Neuron (in vitro differentiated cells): ENCODE results near the gene ANKRD44.
"Not testable (repeated sequence)": the region's sequence is repeated elsewhere in the genome, so short reads cannot be mapped to it uniquely, and the experiment has no call there.

Experiments
- H2AFZ ChIP-seq: one replicate; pipeline ENCODE4 v1.6.1; 2013; ENCODE audit warnings: low read depth, mild to moderate bottlenecking, inconsistent platforms, low read length, moderate library complexity
- H3K27me3 ChIP-seq: one replicate; pipeline ENCODE4 v1.6.1; 2013; ENCODE audit warnings: low read length; ENCODE audit not compliant: insufficient read depth
- H3K36me3 ChIP-seq: one replicate; pipeline ENCODE4 v1.6.1; 2013; ENCODE audit warnings: low read length; ENCODE audit not compliant: insufficient read depth
- H3K4me1 ChIP-seq: one replicate; pipeline ENCODE4 v1.6.1; 2013; ENCODE audit warnings: low read length; ENCODE audit not compliant: insufficient read depth
- H3K4me3 ChIP-seq: 2 replicates; pipeline ENCODE4 v1.5.1; 2013; ENCODE audit warnings: mild to moderate bottlenecking, low read length, moderate library complexity
- H3K9me3 ChIP-seq: one replicate; pipeline ENCODE4 v1.6.1; 2013; ENCODE audit warnings: low read length

The ANKRD44 gene

DNA sequence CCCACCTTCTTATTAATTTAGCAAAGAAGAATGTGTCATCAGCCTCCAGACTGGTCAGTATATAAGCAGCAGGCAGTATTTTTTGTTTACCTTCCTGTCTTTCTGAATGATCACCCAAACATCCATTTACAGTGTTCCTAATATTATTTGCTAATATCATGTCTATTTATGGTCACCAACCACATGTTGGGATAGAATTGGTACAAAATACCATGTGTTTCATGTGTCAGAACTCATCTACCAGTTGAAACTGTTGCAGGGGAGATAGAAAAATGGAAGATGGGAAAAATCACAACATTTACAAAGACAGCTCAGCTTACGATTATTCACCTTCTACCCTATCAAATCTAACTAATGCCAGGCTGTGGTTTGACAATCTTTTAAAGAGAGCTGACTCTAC, 66.2 kb downstream of the ANKRD44 start:
- no peaks in the 10 kb centered on the region for H3K36me3 ChIP-seq

DNA sequence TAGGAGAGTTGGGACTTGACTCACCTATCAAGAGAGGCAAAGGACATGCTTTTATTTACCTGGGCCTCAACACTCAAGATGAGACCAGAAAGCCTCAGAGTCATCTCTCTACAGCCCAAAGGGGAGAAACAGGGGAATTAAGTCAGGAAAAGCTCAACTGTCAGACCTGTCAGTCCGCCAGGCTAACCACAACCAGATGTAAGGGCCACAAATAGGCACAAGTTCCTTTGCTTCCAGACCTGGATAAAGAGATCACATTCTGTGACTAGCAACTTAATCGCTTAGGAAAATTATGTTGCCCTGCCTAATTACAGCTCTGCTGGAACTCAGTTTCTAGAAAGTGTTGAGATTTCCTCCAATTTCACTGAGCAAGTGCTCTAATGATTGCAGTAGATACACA, 67.9 kb downstream of the ANKRD44 start:
- Histone ChIP-seq H2AFZ (no peak overlapping the region), H3K27me3 (no peaks in the 10 kb centered on the region), H3K9me3 (no peaks in the 10 kb centered on the region), H3K4me1 (no peaks in the 10 kb centered on the region), H3K4me3 (no peak overlapping the region), H3K36me3 (no peaks in the 10 kb centered on the region)

More for the DNA sequence above, 66.2 kb downstream of the ANKRD44 start:
- H3K9me3 ChIP-seq, result no peaks in the 10 kb centered on the region
- H3K4me1 ChIP-seq, result no peaks in the 10 kb centered on the region
- H2AFZ ChIP-seq, result no peak overlapping the region
- H3K27me3 ChIP-seq, result no peaks in the 10 kb centered on the region
- no peak overlapping the region for H3K4me3 ChIP-seq

DNA sequence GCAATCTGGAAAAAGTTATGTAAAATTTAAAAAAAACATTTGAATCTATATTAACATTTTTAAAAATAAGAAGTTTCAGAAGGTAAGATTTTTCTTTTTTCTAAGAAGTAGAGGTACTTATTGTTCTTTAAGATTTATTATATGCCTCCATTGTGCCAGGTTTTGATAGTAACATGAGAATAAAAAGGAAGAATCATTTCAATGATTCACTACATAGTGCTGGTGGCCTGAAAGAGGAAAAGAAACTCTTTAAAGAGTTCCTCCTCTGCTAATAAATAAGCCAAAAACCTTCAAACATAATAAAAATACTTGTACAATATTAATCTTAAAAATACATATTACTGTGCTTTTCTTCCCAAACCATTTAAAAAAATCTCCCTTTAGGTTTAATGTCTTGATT, 69.0 kb downstream of the ANKRD44 start:
- H3K4me1 ChIP-seq, result peaks cover 2% of the 10 kb centered on the region
- no peak overlapping the region for H2AFZ ChIP-seq

DNA sequence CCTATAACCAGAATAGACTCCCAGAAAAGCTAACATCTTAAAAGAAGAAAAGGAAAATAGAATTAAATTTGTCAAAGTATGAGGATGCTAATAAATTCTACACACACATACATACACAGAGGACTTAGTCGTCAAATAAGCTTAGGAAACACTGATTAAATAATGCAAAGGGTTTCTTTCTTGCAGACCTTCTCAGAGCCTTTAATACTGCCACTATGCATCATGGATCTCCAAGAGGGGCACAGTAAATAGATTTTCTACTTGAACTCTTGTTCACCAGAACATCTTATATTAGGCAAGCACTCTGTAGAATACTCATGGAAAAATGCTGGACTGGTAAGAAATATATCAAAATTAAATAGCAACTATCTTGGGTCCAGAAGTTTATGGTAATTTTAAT, 69.4 kb downstream of the ANKRD44 start:
- H3K36me3 ChIP-seq, result no peaks in the 10 kb centered on the region

More for the DNA sequence above, 69.0 kb downstream of the ANKRD44 start:
- no peaks in the 10 kb centered on the region for H3K36me3 ChIP-seq
- no peaks in the 10 kb centered on the region for H3K9me3 ChIP-seq
- H3K27me3 ChIP-seq, result no peaks in the 10 kb centered on the region
- no peak overlapping the region for H3K4me3 ChIP-seq

DNA sequence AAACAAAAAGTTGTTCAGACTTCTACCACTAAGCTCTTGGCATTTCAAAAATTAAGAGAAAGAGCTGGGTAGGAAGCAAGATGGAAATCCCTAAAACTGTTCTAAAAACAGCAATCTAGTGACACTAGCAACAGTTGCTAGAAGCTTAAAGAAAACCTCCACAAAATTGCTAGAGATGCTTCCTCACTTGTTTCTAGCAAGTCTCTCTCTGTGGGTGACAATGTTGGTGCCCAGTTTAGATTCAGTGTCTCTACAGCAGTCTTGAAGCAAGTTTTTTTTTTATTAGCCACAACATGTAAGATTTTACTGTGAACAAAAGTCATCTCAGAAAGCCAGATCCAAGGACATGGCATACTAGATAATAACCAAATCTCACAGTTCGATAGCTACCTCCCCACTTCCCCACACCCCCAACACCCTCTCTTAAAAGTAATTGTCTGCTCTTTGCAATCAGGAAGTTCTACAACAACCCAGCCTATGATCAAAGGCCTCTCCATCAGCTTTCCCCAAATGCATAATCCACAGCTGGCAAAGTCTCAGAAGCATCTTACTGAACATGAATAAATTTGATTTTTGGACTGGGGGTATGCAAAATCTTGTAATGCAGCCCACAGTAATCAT, 70.0 kb downstream of the ANKRD44 start:
- Histone ChIP-seq H3K4me3 (no peak overlapping the region), H3K36me3 (no peaks in the 10 kb centered on the region)

More for the DNA sequence above, 69.4 kb downstream of the ANKRD44 start:
- no peak overlapping the region for H2AFZ ChIP-seq
- H3K27me3 ChIP-seq, result no peaks in the 10 kb centered on the region
- no peak overlapping the region for H3K4me3 ChIP-seq
- H3K9me3 ChIP-seq, result no peaks in the 10 kb centered on the region
- peaks cover 2% of the 10 kb centered on the region for H3K4me1 ChIP-seq

DNA sequence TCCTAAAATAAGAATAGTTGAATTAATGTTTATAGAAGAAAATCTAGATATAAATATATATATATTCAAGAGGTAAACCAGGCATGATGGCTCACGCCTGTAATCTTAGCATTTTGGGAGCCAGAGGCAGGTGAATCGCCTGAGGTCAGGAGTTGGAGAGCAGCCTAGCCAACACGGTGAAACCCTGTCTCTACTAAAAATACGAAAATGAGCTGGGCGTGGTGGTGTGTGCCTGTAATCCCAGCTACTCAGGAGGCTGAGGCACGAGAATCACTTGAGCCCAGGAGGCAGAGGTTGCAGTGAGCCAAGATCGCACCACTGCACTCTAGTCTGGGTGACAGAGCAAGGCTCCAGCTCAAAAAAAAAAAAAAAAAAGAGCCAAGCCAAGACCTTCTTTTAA, 70.6 kb downstream of the ANKRD44 start:
- H3K4me3 ChIP-seq, H3K27me3 ChIP-seq, H3K9me3 ChIP-seq: not testable (repeated sequence)

More for the DNA sequence above, 70.0 kb downstream of the ANKRD44 start:
- Histone ChIP-seq H2AFZ (no peak overlapping the region), H3K27me3 (no peaks in the 10 kb centered on the region), H3K4me1 (peaks cover 2% of the 10 kb centered on the region), H3K9me3 (no peaks in the 10 kb centered on the region)

DNA sequence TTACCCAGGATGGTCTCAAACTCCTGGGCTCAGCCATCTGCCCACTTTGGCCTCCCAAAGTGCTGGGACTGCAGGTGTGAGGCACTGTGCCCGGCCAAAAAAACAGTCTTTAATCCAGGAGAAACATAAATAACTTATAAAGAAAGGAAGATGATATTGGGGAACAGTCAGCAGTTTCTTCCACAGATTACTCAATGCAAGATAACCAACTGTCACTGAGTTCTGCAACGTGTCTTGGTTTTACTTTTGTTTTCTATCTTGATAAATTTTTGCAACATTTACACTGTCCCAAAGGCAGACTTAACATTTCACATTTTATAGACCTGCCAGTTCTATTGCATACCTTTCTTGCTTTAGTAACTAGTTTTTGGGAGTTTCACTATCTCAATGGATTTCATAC, 71.1 kb downstream of the ANKRD44 start:
- Histone ChIP-seq H3K4me3 (no peak overlapping the region), H3K27me3 (no peaks in the 10 kb centered on the region)

More for the DNA sequence above, 70.6 kb downstream of the ANKRD44 start:
- not testable (repeated sequence) for H3K36me3 ChIP-seq, H3K4me1 ChIP-seq, H2AFZ ChIP-seq

DNA sequence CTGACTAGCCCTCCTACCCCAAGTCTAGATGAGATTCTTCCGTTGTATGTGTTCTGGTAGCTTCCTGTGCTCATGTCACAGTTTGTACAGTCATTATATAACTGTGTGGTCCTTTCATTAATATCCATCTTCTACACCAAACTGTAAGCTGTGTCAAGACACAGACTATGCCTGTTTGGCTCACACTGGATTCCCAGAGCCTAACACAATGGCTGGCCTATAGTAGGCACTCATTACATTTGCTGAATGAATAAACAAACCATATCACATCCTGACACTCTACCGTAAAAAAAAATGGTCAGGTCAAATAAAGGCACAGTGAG, 72.6 kb downstream of the ANKRD44 start:
- peaks cover 5% of the 10 kb centered on the region for H3K4me1 ChIP-seq
- H3K9me3 ChIP-seq, result no peaks in the 10 kb centered on the region
- H3K36me3 ChIP-seq, result no peaks in the 10 kb centered on the region
- H3K4me3 ChIP-seq, result no peak overlapping the region
- no peaks in the 10 kb centered on the region for H3K27me3 ChIP-seq
- no peak overlapping the region for H2AFZ ChIP-seq

More for the DNA sequence above, 71.1 kb downstream of the ANKRD44 start:
- Histone ChIP-seq H3K9me3 (no peaks in the 10 kb centered on the region), H3K4me1 (peaks cover 2% of the 10 kb centered on the region), H2AFZ (no peak overlapping the region), H3K36me3 (no peaks in the 10 kb centered on the region)

DNA sequence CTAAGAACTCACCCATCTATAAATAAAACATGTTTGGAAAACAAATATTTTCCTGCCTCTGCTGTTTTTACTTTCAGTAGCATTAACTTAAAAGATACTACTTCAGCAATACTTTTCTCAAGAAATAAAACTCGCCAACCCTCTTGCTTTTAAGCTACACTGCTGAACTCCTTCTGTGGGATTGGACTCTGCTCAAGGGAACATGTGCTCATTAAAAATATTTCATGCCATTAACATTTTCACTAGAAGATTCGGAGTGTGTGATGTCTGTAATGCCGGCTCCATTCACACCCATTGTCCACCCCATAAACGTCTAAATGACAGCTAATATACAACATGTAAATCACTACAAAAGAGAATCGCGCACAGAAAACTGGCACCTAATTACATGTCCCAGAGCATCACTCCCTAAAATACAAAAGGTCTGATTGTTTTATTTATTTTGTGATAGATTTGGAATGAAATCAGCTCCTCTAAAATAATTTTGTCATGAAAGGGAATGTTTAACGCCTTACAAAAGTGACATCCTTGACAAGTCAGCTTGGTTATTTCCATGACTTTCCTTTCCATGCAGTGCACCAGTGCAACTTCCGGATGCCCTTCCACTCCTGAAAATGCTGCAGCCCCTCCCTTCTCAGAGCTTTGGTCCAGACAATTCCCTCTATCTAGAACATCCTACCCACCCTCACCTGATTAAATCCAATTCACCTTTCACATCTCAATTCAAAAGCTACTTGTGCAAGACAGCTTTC, 73.1 kb downstream of the ANKRD44 start:
- Histone ChIP-seq H3K27me3 (no peaks in the 10 kb centered on the region), H3K36me3 (no peaks in the 10 kb centered on the region), H3K4me1 (peaks cover 5% of the 10 kb centered on the region), H3K4me3 (no peak overlapping the region), H3K9me3 (no peaks in the 10 kb centered on the region), H2AFZ (no peak overlapping the region)

DNA sequence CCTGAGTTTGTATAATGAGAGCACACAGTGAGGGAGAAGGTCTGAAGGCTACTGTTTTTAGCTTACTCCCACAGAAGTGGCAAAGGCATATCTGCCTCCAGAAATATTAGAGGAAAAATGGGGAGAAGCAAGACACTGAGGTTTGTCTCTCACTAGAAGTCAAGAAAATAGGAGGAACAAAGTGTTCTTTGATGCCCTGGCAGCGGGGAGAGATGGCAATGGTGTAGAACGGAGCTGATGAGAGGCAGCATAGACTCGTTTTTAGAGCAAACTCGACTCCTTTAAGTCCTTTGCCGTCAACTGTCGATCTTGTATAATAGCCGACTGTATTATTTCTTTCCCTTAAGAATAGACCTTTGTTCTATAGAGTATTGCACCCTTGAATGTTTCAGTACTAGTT, 73.8 kb downstream of the ANKRD44 start:
- no peaks in the 10 kb centered on the region for H3K9me3 ChIP-seq
- H3K36me3 ChIP-seq, result no peaks in the 10 kb centered on the region
- no peak overlapping the region for H3K4me3 ChIP-seq
- no peaks in the 10 kb centered on the region for H3K27me3 ChIP-seq
- peaks cover 5% of the 10 kb centered on the region for H3K4me1 ChIP-seq
- no peak overlapping the region for H2AFZ ChIP-seq

DNA sequence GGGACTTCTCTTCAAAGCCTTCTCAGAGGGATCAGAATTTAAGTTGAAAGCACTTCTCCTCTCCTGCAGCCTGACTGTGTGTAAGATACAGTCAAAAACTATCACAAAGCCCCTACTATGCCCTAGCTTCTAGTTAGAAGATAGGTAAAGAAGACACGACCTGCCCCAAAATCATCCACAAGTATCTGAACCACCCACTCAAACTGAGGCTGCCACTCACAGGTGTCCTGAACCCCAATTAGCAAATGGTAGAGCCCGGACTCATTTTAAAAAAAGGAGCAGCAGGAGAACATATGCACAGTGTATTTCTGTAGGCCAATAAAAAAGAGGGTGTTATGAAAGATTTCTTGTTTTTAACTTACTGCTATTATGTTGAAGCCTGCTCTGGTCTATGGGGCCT, 74.4 kb downstream of the ANKRD44 start:
- H3K36me3 ChIP-seq, result no peaks in the 10 kb centered on the region
- H3K4me1 ChIP-seq, result peaks cover 5% of the 10 kb centered on the region
- H3K9me3 ChIP-seq, result no peaks in the 10 kb centered on the region
- no peak overlapping the region for H2AFZ ChIP-seq
- no peak overlapping the region for H3K4me3 ChIP-seq
- no peaks in the 10 kb centered on the region for H3K27me3 ChIP-seq

DNA sequence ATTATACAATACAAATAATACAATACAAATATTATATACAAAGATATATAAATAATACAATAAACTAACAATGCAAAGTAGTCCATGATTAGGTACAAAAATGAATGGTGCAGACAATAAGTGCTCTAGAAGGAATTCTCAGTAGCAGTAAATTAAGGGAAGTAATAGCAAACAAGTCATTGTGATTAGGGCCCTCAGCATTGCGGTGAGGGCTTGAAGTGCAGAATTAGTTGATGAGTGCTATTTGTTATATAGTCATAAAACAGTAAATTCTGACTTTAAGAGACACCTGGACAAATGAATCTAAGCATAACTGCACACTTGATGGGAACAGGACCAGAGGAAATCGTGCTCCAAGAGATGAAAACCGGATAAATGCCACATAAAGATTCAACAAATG, 74.9 kb downstream of the ANKRD44 start:
- no peaks in the 10 kb centered on the region for H3K36me3 ChIP-seq

DNA sequence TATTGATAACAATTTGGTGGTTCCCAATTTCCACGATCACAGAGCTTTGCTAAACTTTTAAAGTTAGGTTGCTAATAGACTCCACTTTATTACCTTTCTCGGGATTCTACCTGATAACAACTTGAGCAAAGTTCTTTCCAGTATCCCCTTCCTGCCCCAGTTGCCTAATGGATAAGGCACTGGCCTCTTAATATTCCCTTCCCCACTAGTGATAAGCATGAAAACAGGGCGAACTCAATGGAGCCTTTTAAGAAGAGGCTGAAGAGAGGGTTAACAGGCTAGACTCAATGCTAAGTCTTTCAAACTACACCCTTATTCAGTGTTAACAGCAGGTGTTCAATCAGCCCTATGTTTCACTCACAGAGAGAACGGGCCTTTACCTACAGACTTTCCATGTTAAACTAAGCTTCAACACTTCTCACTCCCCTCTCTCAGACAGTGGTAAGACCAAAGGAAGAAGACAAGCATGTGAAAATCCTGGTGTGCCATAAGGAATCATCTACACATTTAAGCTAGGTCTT, 75.8 kb downstream of the ANKRD44 start:
- H3K36me3 ChIP-seq, result no peaks in the 10 kb centered on the region

More for the DNA sequence above, 74.9 kb downstream of the ANKRD44 start:
- no peaks in the 10 kb centered on the region for H3K9me3 ChIP-seq
- peaks cover 5% of the 10 kb centered on the region for H3K4me1 ChIP-seq
- no peak overlapping the region for H2AFZ ChIP-seq
- no peaks in the 10 kb centered on the region for H3K27me3 ChIP-seq
- H3K4me3 ChIP-seq, result no peak overlapping the region

More for the DNA sequence above, 75.8 kb downstream of the ANKRD44 start:
- Histone ChIP-seq H3K4me1 (peaks cover 5% of the 10 kb centered on the region), H3K9me3 (no peaks in the 10 kb centered on the region), H3K27me3 (no peaks in the 10 kb centered on the region), H2AFZ (no peak overlapping the region), H3K4me3 (no peak overlapping the region)
